NCI-H446 (cell line): ENCODE data around the gene METTL18.

Experiments
- DNase-seq, 2 experiments: peaks; one replicate each; lab custom pipeline; 2025; lab: John Stamatoyannopoulos, UW

The METTL18 gene

DNA sequence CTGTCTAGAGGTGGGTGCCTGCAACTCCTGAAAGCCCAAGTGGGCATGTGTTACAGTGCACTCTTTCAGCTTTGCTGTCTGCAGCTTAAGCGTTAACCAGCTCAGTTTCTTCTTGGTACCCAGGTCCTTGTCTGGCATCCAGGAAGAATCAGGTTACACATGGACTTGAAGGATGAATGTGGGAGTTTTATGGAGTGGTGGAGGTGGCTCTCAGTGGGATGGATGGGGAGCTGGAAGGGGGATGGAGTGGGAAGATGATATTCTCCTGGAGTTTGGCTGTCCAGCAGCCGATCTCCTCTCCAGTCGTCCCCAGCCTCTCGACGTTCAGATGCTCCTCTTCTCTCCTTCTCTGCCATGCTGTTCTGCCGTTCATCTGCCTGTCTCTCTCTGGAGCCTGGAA lies 9.4 kb downstream of the METTL18 start:
- DNase-seq, result no peak

DNA sequence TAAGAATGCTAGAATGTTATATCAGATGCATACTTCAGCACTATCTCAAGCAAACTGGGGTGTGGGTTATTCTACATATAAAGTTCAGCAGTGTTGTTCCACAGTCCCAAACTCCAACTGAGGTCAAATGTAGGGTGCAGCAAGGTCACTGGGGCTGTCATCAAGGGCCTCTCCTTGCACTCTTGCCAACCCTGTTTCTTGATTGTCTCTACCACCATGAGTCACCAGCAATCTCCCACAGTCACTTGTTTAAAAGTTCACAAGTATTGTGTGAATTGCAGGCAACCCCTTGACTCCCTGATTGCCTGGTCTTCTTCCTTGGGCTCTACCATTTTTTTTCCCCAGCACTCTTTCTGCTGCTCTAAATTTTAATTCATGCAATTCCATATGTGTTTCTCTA lies 10.6 kb downstream of the METTL18 start:
- DNase-seq, result no peak

DNA sequence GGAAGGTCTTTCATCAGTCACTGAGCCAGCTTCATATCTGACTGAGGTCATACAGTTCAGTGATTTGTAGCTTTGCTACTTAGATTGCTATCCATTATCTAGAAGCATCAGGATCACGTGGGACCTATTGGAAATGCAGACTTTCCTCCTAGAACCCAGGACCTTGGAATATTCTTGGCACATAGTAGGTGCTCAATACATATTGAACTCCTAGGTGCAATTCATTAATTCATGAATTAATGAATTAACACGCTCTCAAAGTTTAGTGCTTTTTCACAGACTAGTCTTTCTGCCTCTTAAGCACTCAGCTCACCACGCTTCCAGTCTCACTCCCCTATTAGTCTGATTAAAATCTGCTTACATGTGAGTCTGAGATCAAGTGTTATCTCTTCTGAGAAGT lies 12.1 kb downstream of the METTL18 start:
- no peak for DNase-seq

GRCh38 chr1:169779970-169780369 lies 14.7 kb downstream of the METTL18 start:
- no peak for DNase-seq

DNA sequence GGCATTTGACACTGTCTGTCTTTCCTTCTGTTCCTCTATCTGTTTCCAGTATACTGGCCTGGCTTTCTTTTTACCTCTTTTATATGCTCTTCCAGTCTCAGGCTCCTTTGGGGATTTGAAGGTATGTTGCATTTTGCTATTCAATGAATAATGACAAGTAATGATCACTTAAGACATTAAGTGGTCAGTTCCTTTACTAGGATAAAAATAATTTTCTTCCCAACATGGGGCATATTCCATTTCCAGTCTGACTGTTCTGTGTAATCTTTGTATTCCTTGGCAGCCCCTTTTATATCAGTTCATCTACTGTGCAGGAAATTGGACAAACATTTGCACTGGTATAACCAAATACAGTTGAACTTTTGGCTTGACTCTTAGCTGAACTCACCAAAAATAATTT lies 15.6 kb downstream of the METTL18 start:
- DNase-seq, result no peak

GRCh38 chr1:169776440-169776839 lies 18.3 kb downstream of the METTL18 start:
- no peak for DNase-seq

DNA sequence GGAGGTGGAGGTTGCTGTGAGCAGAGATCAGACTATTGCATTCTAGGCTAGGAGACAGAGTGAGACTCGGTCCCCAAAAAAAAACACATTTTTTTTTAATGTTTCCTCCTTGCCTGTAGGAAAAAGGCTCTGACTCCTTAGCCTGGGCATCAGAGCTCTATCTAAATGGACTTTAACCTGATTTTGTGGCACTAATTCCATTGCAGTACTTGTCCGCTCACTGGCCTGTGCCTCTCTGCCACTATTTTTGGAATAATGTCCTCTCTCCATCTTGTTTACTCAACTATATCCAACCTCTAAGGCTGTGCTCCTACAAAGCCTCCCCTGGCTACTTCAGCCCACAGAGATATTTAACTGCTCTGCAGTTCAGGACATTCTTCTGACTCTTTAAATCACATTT lies 26.5 kb downstream of the METTL18 start:
- no peak for DNase-seq

- no peak for DNase-seq
Observed at GRCh38 chr1:169765580-169766331, 29.0 kb downstream of the METTL18 start.

GRCh38 chr1:169764919-169765318 lies 29.8 kb downstream of the METTL18 start:
- DNase-seq, result no peak

DNA sequence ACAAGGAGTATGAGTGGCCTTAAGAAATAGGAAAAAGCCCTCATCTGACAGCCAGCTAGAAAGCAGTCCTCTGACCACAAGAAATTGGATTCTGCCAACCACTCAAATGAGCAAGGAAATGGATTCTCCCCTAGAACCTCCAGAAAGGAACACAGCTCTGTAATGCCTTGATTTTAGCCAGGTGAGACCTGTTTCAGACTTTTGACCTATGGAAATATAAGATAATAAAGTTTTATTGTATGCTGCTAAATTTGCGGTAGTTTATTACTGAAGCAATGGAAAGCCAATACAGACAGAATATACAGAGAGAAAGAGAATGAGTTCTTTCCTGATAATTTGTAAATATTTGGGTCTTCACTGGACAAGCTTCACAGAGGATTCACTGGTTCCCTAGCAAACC lies 32.0 kb downstream of the METTL18 start:
- DNase-seq, result no peak

DNA sequence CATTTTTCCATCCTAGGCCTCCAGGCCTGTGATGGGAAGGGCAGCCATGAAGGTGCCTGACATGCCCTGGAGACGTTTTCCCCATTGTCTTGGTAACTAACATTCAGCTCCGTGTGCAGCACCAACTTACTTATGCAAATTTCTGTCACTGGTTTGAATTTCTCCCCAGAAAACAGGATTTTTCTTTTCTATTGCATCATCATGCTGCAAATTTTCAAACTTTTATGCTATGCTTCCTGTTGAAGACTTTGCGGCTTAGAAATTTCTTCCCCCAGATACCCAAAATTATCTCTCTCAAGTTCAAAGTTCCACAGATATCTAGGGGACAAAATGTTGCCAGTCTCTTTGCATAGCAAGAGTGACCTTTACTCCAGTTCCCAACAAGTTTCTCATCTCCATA lies 35.7 kb downstream of the METTL18 start:
- no peak for DNase-seq

GRCh38 chr1:169753549-169753948 lies 41.2 kb downstream of the METTL18 start:
- no peak for DNase-seq

- no peak for DNase-seq
Observed at GRCh38 chr1:169750041-169750440, 44.7 kb downstream of the METTL18 start.

DNA sequence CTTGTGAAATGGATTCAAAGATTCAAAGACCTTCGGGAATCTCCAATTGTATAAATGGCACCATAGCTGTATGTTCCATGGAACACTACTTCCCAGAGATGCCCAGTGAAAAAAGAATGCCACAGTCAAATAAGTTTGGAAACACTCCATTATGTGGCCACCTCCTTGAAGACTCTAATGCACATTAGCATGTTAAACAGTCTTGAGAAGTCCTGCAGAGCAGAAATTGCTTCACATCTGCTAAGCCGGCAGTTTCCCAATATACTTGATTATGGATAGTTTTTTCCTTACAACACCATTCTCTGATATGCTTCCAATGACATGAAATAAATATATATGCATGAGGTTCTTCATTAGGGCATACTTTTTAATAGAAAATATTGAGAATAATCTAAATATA lies 48.2 kb downstream of the METTL18 start:
- DNase-seq, result no peak

GRCh38 chr1:169745015-169745861 lies 49.5 kb downstream of the METTL18 start:
- DNase-seq, result no peak
